Caki2 (cell line): ENCODE results near the gene PRKCZ. TPM values are rescaled to one million over a fixed set of nuclear protein-coding genes. Genes with fewer than 3 reads are reported as not detected.

Source experiments
- DNase-seq: peaks from one replicate; pipeline ENCODE4 v3.0.0-alpha.2; 2015; ENCODE audit warnings: low read depth
- in situ Hi-C: cut with HindIII; loops from 2 replicates; pipeline ENCODE4 v1.10.0; 2016; ENCODE audit warnings: low sequenced_read_pairs, low pct_unique_long_range_greater_than_20kb, mixed read lengths
- total RNA-seq: library from RNA; depleted of rRNA; stranded (reverse); fragments of >200 nt; shearing (Covaris generic); gene quantifications from 2 replicates; pipeline ENCODE4 v1.2.3, GENCODE V29; 2014; ENCODE audit warnings: low replicate concordance

The PRKCZ gene
- total RNA-seq, 1 experiment from 2014 or later: 60.4 TPM

- DNase-seq: no peak
- in situ Hi-C loops: no loop called here
These were observed 4.3 kb downstream of the PRKCZ start for GRCh38 chr1:2054560-2054959.

GRCh38 chr1:2055911-2056575, 5.8 kb downstream of the PRKCZ start:
- in situ Hi-C loops: no loop called here
- no peak for DNase-seq

- no peak for DNase-seq
- in situ Hi-C loops: no loop called here
These were observed 6.9 kb downstream of the PRKCZ start for GRCh38 chr1:2056955-2057590.

- in situ Hi-C loops: no loop called here
- no peak for DNase-seq
These were observed 9.2 kb downstream of the PRKCZ start for GRCh38 chr1:2059290-2059953.

- in situ Hi-C loops: no loop called here
These were observed 9.9 kb downstream of the PRKCZ start for GRCh38 chr1:2060072-2060471.

GRCh38 chr1:2060535-2060934, 10.3 kb downstream of the PRKCZ start:
- in situ Hi-C loops: no loop called here
- DNase-seq: no peak

More at GRCh38 chr1:2060072-2060471, 9.9 kb downstream of the PRKCZ start:
- no peak for DNase-seq

GRCh38 chr1:2061065-2061778, 11.0 kb downstream of the PRKCZ start:
- in situ Hi-C loops: no loop called here

GRCh38 chr1:2065699-2066098, 15.5 kb downstream of the PRKCZ start:
- no peak for DNase-seq
- in situ Hi-C loops: no loop called here

More at GRCh38 chr1:2061065-2061778, 11.0 kb downstream of the PRKCZ start:
- DNase-seq: no peak

- no peak for DNase-seq
- in situ Hi-C loops: no loop called here
These were observed 17.2 kb downstream of the PRKCZ start for GRCh38 chr1:2067393-2067792.

- DNase-seq: no peak
- in situ Hi-C loops: no loop called here
These were observed 17.8 kb downstream of the PRKCZ start for GRCh38 chr1:2067981-2068380.

GRCh38 chr1:2068951-2069350, 18.7 kb downstream of the PRKCZ start:
- in situ Hi-C loops: no loop called here
- no peak for DNase-seq

GRCh38 chr1:2070016-2070415, 19.8 kb downstream of the PRKCZ start:
- DNase-seq: no peak
- in situ Hi-C loops: no loop called here

GRCh38 chr1:2070800-2071530, 20.8 kb downstream of the PRKCZ start:
- in situ Hi-C loops: no loop called here
- no peak for DNase-seq

GRCh38 chr1:2072109-2072806, 22.0 kb downstream of the PRKCZ start:
- DNase-seq: no peak
- in situ Hi-C loops: no loop called here

- no peak for DNase-seq
- in situ Hi-C loops: no loop called here
These were observed 22.7 kb downstream of the PRKCZ start for GRCh38 chr1:2072891-2073290.

GRCh38 chr1:2073382-2074230, 23.4 kb downstream of the PRKCZ start:
- in situ Hi-C loops: no loop called here
- DNase-seq: no peak

- in situ Hi-C loops: no loop called here
- DNase-seq: no peak
These were observed 24.2 kb downstream of the PRKCZ start for GRCh38 chr1:2074396-2074795.
